PC-3 (cell line): ENCODE data around the gene TMEM141. TPM values are rescaled to one million over a fixed set of nuclear protein-coding genes. Genes with fewer than 3 reads are reported as not detected.

ENCODE experiments used
- ATAC-seq: fragments of 200-7000 bp; cut with Tn5 transposase; 2 replicates; pipeline ENCODE4 v1.9.1; 2020; ENCODE audit warnings: mild to moderate bottlenecking, moderate library complexity
- BruUV-seq: library from RNA; stranded (reverse); fragments of 400-500 nt; replicated peaks from 2 replicates; lab custom pipeline; 2021; lab: Mats Ljungman, UMichigan
- CTCF ChIA-PET: fragments of 300-600 bp; sonication (Branson Sonifier 250); formaldehyde crosslinking; loops from one replicate; lab custom pipeline; 2022; ENCODE audit warnings: antibody characterized with exemption; lab: Charles Lee
- POLR2A ChIA-PET: fragments of 300-600 bp; sonication (Branson Sonifier 250); formaldehyde crosslinking; loops from one replicate; lab custom pipeline; 2022; ENCODE audit warnings: antibody characterized with exemption; ENCODE audit not compliant: unreplicated experiment; lab: Charles Lee
- DNase-seq: peaks from one replicate; pipeline ENCODE4 v3.0.0-alpha.2; 2015
- H2AFZ ChIP-seq: fragments of 300-600 bp; sonication (generic); 2 replicates; pipeline ENCODE4 v1.6.0; 2016; ENCODE audit warnings: antibody characterized with exemption, low read length
- H3F3A ChIP-seq: fragments of 300-600 bp; sonication (generic); one replicate; pipeline ENCODE4 v1.6.0; 2017; ENCODE audit warnings: antibody characterized with exemption, low read length, control low read depth, mild to moderate bottlenecking; ENCODE audit not compliant: unreplicated experiment
- H3K27ac ChIP-seq: fragments of 300-600 bp; sonication (generic); 2 replicates; pipeline ENCODE4 v1.5.1; 2016; ENCODE audit warnings: mild to moderate bottlenecking, low read length
- H3K27me3 ChIP-seq: fragments of 300-600 bp; sonication (generic); 2 replicates; pipeline ENCODE4 v1.6.1; 2016; ENCODE audit warnings: low read length, mixed read lengths
- H3K36me3 ChIP-seq: fragments of 300-600 bp; sonication (generic); 2 replicates; pipeline ENCODE4 v1.6.1; 2016; ENCODE audit warnings: low read depth, mixed run types, low read length, mixed read lengths
- H3K4me1 ChIP-seq: fragments of 300-600 bp; sonication (generic); 2 replicates; pipeline ENCODE4 v1.5.1; 2016; ENCODE audit warnings: low read length; ENCODE audit not compliant: insufficient read depth
- H3K4me2 ChIP-seq: fragments of 300-600 bp; sonication (generic); 2 replicates; pipeline ENCODE4 v1.6.0; 2016; ENCODE audit warnings: low read length
- H3K4me3 ChIP-seq: fragments of 300-600 bp; sonication (generic); 2 replicates; pipeline ENCODE4 v1.5.1; 2016; ENCODE audit warnings: mild to moderate bottlenecking, low read length, mixed read lengths
- H3K79me2 ChIP-seq: fragments of 300-600 bp; sonication (generic); 2 replicates; pipeline ENCODE4 v1.6.1; 2017; ENCODE audit warnings: low read length, mixed read lengths
- H3K9ac ChIP-seq: fragments of 300-600 bp; sonication (generic); 2 replicates; pipeline ENCODE4 v1.6.0; 2016; ENCODE audit warnings: mild to moderate bottlenecking, low read length
- H3K9me2 ChIP-seq: fragments of 300-600 bp; sonication (generic); replicated peaks from 2 replicates; pipeline ENCODE4 v1.6.1; 2016; ENCODE audit warnings: mixed run types, low read length, mixed read lengths
- H3K9me3 ChIP-seq: fragments of 300-600 bp; sonication (generic); 2 replicates; pipeline ENCODE4 v1.6.1; 2016; ENCODE audit warnings: low read length, mixed read lengths
- H4K20me1 ChIP-seq: fragments of 300-600 bp; sonication (generic); 2 replicates; pipeline ENCODE4 v1.6.1; 2016; ENCODE audit warnings: low read length, mixed read lengths
- EZH2 ChIP-seq: fragments of 300-600 bp; sonication (generic); IDR thresholded peaks from one replicate; pipeline ENCODE4 v1.6.1; 2017; ENCODE audit warnings: antibody characterized with exemption, mild to moderate bottlenecking, low read length; ENCODE audit not compliant: unreplicated experiment
- EZH2phosphoT487 ChIP-seq: fragments of 300-600 bp; sonication (generic); IDR thresholded peaks from 2 replicates; pipeline ENCODE4 v1.6.1; 2018; ENCODE audit warnings: mild to moderate bottlenecking, antibody characterized with exemption, low read length, borderline replicate concordance
- intact Hi-C: fragments of 100-400 bp; cut with micrococcal nuclease; formaldehyde crosslinking; loops from 2 replicates; pipeline ENCODE4 v1.9.0; 2023
- total RNA-seq: library from RNA; depleted of rRNA; stranded (reverse); fragments of >200 nt; gene quantifications from 2 replicates; pipeline ENCODE4 v1.2.3, GENCODE V29; 2014
- TF ChIP-seq, protein P1 (sequence below): fragments of 300-600 bp; sonication (generic); conservative IDR thresholded peaks from 2 replicates; pipeline ENCODE4 v1.5.1; 2017; ENCODE audit warnings: antibody characterized with exemption, low read depth, mild to moderate bottlenecking, low read length

Gene TMEM141
- total RNA-seq, 1 experiment from 2014 or later, result 101 TPM

DNA sequence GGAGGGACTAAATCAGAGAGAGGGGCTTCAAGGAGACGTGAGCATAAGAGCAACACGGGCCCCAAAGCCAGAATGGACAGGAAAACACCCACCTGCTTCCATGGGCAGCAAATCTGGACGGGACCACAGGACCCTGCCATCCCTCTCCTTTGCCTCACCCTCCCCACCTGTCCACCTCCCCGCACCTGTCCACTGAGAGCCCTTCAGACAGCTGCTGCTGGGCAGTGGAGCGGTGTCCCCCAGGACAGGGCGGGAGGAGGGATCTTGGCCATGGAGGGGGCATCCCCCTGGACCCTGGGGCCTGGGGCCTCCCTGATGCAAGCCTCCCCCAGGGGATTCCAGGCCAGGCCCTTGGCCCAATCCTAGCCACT is 7.5 kb downstream of the TMEM141 start:
- no peaks in the 10 kb centered on the region for H3F3A ChIP-seq
- POLR2A ChIA-PET, result no interaction called here

DNA sequence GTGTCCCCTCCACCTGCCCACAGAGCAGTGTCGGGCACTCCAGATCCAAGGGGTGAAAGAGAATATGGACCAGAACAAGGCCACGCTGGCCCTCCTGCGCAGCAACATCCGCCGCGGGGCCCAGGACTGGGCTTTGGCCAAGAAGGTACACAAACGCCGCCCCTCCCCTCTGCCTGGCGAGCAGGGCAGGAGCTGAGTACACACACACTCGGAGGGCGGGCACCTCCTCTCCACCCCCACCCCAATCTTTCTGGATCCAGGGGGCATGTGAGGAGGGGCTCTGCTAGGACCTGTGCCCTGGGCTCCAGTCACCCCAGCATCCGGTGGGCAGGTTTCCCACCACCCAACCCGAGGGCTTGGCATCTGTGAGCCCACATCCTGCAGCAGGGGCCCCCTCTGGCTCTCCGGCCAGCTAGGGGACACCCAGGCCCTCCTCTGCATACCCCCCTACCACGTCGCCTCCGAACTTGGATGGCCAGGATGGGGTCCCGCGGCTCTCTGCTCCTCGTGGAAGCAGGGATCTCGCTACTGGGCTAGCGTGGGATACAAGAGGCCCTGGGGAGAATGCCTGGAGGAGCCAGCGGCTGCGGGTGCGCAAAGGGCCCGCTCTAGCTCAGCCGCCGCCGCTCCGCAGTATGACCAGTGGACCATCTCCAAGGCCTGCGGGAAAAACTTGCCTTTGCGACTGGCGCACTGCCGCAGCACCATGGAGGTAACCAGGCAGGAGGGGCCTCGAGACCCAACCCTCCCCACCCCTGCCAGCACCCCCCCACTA is 8.1 kb downstream of the TMEM141 start:
- Histone ChIP-seq H3K27ac (no peak overlapping the region), H3K36me3 (no peaks in the 10 kb centered on the region), H2AFZ (peak overlapping the region; percentile 73), H3K9me3 (no peaks in the 10 kb centered on the region), H3K27me3 (no peaks in the 10 kb centered on the region), H3F3A (no peaks in the 10 kb centered on the region), H3K4me2 (peak overlapping the region; percentile 95), H3K4me1 (peaks cover 20% of the 10 kb centered on the region), H3K9me2 (no peaks in the 10 kb centered on the region), H3K79me2 (no peaks in the 10 kb centered on the region), H3K4me3 (peak overlapping the region; percentile 64), H3K9ac (peak overlapping the region; percentile 31; the same call in 1 of the 2 replicates), H4K20me1 (no peaks in the 10 kb centered on the region)
- ATAC-seq (peak; percentile 39), DNase-seq (peak; percentile 48)
- BruUV-seq, result no TSS peak
- intact Hi-C loops, result no loop called here
- TF ChIP-seq, protein P1, sequence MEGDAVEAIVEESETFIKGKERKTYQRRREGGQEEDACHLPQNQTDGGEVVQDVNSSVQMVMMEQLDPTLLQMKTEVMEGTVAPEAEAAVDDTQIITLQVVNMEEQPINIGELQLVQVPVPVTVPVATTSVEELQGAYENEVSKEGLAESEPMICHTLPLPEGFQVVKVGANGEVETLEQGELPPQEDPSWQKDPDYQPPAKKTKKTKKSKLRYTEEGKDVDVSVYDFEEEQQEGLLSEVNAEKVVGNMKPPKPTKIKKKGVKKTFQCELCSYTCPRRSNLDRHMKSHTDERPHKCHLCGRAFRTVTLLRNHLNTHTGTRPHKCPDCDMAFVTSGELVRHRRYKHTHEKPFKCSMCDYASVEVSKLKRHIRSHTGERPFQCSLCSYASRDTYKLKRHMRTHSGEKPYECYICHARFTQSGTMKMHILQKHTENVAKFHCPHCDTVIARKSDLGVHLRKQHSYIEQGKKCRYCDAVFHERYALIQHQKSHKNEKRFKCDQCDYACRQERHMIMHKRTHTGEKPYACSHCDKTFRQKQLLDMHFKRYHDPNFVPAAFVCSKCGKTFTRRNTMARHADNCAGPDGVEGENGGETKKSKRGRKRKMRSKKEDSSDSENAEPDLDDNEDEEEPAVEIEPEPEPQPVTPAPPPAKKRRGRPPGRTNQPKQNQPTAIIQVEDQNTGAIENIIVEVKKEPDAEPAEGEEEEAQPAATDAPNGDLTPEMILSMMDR, result no peak
- TF ChIP-seq EZH2, result no peak
- no peak for TF ChIP-seq EZH2phosphoT487
- ChIA-PET POLR2A (no interaction called here), CTCF (interaction anchor here (0.6 kb wide), 1 partner anchor 230 kb away, joined by 4 read pairs; no protein-coding TSS in a partner anchor)

More for the DNA sequence above, 7.5 kb downstream of the TMEM141 start:
- H3K4me1 ChIP-seq, result peaks cover 20% of the 10 kb centered on the region
- no peak overlapping the region for H2AFZ ChIP-seq
- CTCF ChIA-PET, result no interaction called here
- TF ChIP-seq, protein P1, result no peak
- TF ChIP-seq EZH2phosphoT487 (no peak), EZH2 (no peak)
- H3K36me3 ChIP-seq, result no peaks in the 10 kb centered on the region
- no peaks in the 10 kb centered on the region for H3K9me3 ChIP-seq
- no peaks in the 10 kb centered on the region for H3K79me2 ChIP-seq
- no peaks in the 10 kb centered on the region for H3K27me3 ChIP-seq
- H3K4me3 ChIP-seq, result peak overlapping the region; percentile 64; the same call in 1 of the 2 replicates
- BruUV-seq, result no TSS peak
- no peaks in the 10 kb centered on the region for H3K9me2 ChIP-seq
- no peaks in the 10 kb centered on the region for H4K20me1 ChIP-seq
- no peak for DNase-seq
- no peak overlapping the region for H3K9ac ChIP-seq
- H3K27ac ChIP-seq, result no peak overlapping the region
- H3K4me2 ChIP-seq, result peak overlapping the region; percentile 95
- ATAC-seq, result no peak
- intact Hi-C loops, result no loop called here
